GM18520 (cell line): ENCODE data around the gene SCUBE1.

Experiments
- ATAC-seq: cut with Tn5 transposase; IDR thresholded peaks from one replicate; pipeline ENCODE4 v1.9.1; 2021; ENCODE audit not compliant: unreplicated experiment

Gene SCUBE1

GRCh38 chr22:43262990-43263644 lies 80.1 kb downstream of the SCUBE1 start:
- ATAC-seq, result no peak

GRCh38 chr22:43260331-43261231 lies 82.6 kb downstream of the SCUBE1 start:
- no peak for ATAC-seq

- no peak for ATAC-seq
These were observed 85.2 kb downstream of the SCUBE1 start for GRCh38 chr22:43257961-43258360.

- no peak for ATAC-seq
These were observed 85.6 kb downstream of the SCUBE1 start for GRCh38 chr22:43257549-43257948.

GRCh38 chr22:43256976-43257545 lies 86.1 kb downstream of the SCUBE1 start:
- no peak for ATAC-seq

- no peak for ATAC-seq
These were observed 86.6 kb downstream of the SCUBE1 start for GRCh38 chr22:43256569-43256968.

- no peak for ATAC-seq
These were observed 87.9 kb downstream of the SCUBE1 start for GRCh38 chr22:43255299-43255698.

- ATAC-seq, result no peak
These were observed 89.3 kb downstream of the SCUBE1 start for GRCh38 chr22:43253839-43254238.

- no peak for ATAC-seq
These were observed 90.9 kb downstream of the SCUBE1 start for GRCh38 chr22:43252319-43252718.

- no peak for ATAC-seq
These were observed 93.2 kb downstream of the SCUBE1 start for GRCh38 chr22:43249789-43250471.

- no peak for ATAC-seq
These were observed 95.5 kb downstream of the SCUBE1 start for GRCh38 chr22:43247546-43248260.

GRCh38 chr22:43246188-43246587 lies 97.0 kb downstream of the SCUBE1 start:
- ATAC-seq, result no peak

GRCh38 chr22:43245717-43246116 lies 97.5 kb downstream of the SCUBE1 start:
- ATAC-seq, result no peak

GRCh38 chr22:43244803-43245527 lies 98.2 kb downstream of the SCUBE1 start:
- no peak for ATAC-seq

- no peak for ATAC-seq
These were observed 98.8 kb downstream of the SCUBE1 start for GRCh38 chr22:43244402-43244801.

GRCh38 chr22:43243324-43243723 lies 99.8 kb downstream of the SCUBE1 start:
- ATAC-seq, result no peak

- no peak for ATAC-seq
These were observed 100.5 kb downstream of the SCUBE1 start for GRCh38 chr22:43242627-43243026.

GRCh38 chr22:43241699-43242386 lies 101.3 kb downstream of the SCUBE1 start:
- no peak for ATAC-seq

GRCh38 chr22:43241138-43241597 lies 102.0 kb downstream of the SCUBE1 start:
- no peak for ATAC-seq
